Esophagus muscularis mucosa (tissue), 4 donors: ENCODE data around the gene XYLT2.

Experiments
- EP300 ChIP-seq: sonication (generic); formaldehyde crosslinking; IDR thresholded peaks from one replicate; pipeline ENCODE4 v1.6.1; 2017; ENCODE audit warnings: antibody characterized with exemption
- POLR2A ChIP-seq: fragments of 450-650 bp; IDR thresholded peaks from one replicate; pipeline ENCODE4 v1.6.1; 2017; ENCODE audit warnings: antibody characterized with exemption, moderate library complexity, mild to moderate bottlenecking, low read depth
- POLR2AphosphoS5 ChIP-seq, 2 donors: sonication (generic); formaldehyde crosslinking; IDR thresholded peaks; one replicate each; pipeline ENCODE4 v1.6.1; 2017; ENCODE audit warnings: antibody characterized with exemption in 2 of 2
- TF ChIP-seq, protein P1 (sequence below), 3 experiments: fragments of 200-600 bp in 2 of 3; fragments of 450-650 bp in 1 of 3; sonication (generic) in 2 of 3; IDR thresholded peaks; one replicate each; pipeline ENCODE4 v1.5.1; 2017 to 2019; ENCODE audit warnings: antibody characterized with exemption in 3 of 3, mild to moderate bottlenecking in 2 of 3, moderate library complexity in 1 of 3

DNA sequence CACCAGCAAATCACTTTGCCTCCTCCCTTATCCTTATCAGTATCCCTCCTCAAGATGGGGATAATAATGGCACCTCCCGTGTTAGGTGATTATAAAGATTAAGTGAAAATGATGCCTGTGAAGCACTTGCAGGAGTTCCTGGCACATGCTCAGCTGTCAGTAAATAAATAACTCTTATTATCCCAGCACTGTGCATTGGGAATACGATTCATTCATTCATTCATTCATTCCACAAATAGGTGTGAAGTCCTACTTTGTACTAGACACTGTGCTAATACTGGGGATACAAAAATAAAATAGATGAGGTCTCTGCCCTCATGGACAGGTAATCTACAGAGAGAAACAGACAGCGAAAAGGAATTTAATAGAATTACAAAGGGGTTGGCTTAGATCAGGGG, 2.0 kb downstream of the XYLT2 start:
- TF ChIP-seq EP300 (no peak), POLR2AphosphoS5 (IDR thresholded peaks at IDR 0.05) (no peak), POLR2A (no peak)
- TF ChIP-seq, protein P1, sequence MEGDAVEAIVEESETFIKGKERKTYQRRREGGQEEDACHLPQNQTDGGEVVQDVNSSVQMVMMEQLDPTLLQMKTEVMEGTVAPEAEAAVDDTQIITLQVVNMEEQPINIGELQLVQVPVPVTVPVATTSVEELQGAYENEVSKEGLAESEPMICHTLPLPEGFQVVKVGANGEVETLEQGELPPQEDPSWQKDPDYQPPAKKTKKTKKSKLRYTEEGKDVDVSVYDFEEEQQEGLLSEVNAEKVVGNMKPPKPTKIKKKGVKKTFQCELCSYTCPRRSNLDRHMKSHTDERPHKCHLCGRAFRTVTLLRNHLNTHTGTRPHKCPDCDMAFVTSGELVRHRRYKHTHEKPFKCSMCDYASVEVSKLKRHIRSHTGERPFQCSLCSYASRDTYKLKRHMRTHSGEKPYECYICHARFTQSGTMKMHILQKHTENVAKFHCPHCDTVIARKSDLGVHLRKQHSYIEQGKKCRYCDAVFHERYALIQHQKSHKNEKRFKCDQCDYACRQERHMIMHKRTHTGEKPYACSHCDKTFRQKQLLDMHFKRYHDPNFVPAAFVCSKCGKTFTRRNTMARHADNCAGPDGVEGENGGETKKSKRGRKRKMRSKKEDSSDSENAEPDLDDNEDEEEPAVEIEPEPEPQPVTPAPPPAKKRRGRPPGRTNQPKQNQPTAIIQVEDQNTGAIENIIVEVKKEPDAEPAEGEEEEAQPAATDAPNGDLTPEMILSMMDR (IDR thresholded peaks at IDR 0.05) = no peak
